ENCODE data around the gene POLR1D. TPM values are rescaled to one million over a fixed set of nuclear protein-coding genes. Genes with fewer than 3 reads are reported as not detected.
A peak's percentile ranks its signal among the peaks of the same experiment; 100 is the strongest.

POLR1D gene
- total RNA-seq, 4 donors from 2014 or later: 115 to 137 (median 133) TPM

DNA sequence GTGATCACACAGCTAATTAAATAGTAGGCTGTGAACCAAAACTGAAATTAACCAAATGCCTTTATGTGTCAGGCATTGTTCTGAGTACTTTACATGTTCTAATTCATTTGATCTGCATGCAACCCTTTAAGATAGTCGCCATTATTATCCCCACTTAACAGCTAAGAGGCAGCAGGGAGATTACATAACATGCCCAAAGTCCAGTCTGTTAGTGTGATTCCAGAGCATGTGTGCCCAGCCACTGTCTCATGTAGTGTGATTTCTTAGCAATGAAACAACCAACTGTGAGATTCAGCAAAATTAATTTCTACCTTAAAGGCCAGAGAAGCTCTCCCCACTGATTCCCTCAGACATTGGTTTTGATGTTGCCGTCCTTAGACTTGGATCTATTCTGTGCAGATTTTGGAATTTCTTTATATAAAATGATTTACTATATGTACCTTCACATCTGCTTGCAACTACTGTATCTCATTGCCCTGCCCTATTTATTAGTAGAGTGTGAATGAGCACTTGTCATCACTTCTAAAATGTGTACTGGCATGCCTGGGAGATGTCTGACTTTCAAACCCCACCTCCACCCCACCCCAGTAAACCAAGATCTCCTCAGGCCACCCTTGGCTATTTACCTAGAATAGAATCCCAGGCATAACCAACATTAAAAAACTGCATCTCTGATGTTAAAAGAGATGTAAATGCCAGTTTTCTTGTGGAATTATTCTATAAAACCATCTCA lies 41.2 kb downstream of the POLR1D start:
- TF ChIP-seq POLR2A (IDR thresholded peaks at IDR 0.05) (no peak), POLR2AphosphoS5 (IDR thresholded peaks at IDR 0.05) (no peak), EP300 (IDR thresholded peaks at IDR 0.05) (no peak)
- TF ChIP-seq, protein P1, sequence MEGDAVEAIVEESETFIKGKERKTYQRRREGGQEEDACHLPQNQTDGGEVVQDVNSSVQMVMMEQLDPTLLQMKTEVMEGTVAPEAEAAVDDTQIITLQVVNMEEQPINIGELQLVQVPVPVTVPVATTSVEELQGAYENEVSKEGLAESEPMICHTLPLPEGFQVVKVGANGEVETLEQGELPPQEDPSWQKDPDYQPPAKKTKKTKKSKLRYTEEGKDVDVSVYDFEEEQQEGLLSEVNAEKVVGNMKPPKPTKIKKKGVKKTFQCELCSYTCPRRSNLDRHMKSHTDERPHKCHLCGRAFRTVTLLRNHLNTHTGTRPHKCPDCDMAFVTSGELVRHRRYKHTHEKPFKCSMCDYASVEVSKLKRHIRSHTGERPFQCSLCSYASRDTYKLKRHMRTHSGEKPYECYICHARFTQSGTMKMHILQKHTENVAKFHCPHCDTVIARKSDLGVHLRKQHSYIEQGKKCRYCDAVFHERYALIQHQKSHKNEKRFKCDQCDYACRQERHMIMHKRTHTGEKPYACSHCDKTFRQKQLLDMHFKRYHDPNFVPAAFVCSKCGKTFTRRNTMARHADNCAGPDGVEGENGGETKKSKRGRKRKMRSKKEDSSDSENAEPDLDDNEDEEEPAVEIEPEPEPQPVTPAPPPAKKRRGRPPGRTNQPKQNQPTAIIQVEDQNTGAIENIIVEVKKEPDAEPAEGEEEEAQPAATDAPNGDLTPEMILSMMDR (IDR thresholded peaks at IDR 0.05): no peak
- Histone ChIP-seq H3K9me3 (no peaks in the 10 kb centered on the region), H3K4me1 (peaks cover 0 to 52% (median 2%) of the 10 kb centered on the region in 3 donors), H3K27me3 (no peaks in the 10 kb centered on the region), H3K4me3 (no peak overlapping the region), H3K27ac (no peak overlapping the region), H3K36me3 (peaks cover 0 to 24% of the 10 kb centered on the region in 2 donors)
- 83 to 94% methylated on average over 2 of the region's 2 CpGs for WGBS, 2 donors (ENCODE audit: low coverage in 1 of 2)
- ATAC-seq: no peak

DNA sequence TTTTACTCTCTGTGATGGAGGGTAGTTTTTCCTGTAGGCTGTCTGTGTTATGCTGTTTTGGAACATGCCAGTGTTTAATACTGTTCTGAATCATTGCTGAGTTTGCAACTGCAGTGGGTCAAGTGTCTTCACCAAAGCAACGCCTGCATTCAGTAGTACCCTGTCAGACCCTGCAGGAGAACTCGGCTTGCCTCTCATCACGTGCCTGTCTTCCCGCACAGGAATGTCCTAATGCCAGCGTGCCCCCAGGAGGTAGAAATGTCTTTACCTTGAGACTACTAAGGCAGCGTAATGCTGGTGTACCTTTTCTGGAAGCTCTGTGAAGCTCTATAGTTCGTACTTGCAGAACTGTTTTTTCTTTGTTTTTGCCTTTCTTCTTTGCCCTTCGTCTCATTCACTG lies 42.3 kb downstream of the POLR1D start:
- Histone ChIP-seq H3K4me1 (peaks cover 0 to 43% (median 2%) of the 10 kb centered on the region in 3 donors), H3K4me3 (no peak overlapping the region), H3K27me3 (no peaks in the 10 kb centered on the region), H3K36me3 (peaks cover 0 to 24% of the 10 kb centered on the region in 2 donors), H3K9me3 (no peaks in the 10 kb centered on the region), H3K27ac (no peak overlapping the region)
- TF ChIP-seq POLR2A (IDR thresholded peaks at IDR 0.05): no peak
- TF ChIP-seq, protein P1 (IDR thresholded peaks at IDR 0.05): no peak
- TF ChIP-seq POLR2AphosphoS5 (IDR thresholded peaks at IDR 0.05): no peak
- TF ChIP-seq EP300 (IDR thresholded peaks at IDR 0.05): no peak
- WGBS, 2 donors (ENCODE audit: low coverage in 1 of 2): 70 to 76% methylated on average over 8 of the region's 8 CpGs
- no peak for ATAC-seq

DNA sequence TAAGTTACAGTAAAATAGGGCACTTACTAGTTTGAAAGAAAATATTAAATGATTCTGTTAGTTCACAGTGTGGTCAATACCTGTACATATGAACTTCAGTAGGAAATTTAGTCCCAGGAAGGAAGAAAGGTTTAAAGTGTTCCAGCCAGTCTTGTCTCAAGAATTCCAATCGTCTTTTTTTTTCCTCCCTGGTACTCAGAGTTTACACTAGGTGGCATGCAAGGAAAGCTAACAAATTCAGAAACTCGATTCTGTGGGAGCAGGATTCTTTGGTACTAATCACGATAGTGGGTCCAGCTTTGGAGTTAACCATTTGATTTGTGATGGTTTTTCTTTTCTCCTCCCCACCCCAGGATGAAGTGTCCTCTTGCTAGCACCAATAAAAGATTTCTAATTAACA lies 43.6 kb downstream of the POLR1D start:
- Histone ChIP-seq H3K4me3 (no peak overlapping the region), H3K27ac (no peak overlapping the region), H3K9me3 (no peaks in the 10 kb centered on the region), H3K36me3 (peaks cover 0 to 24% of the 10 kb centered on the region in 2 donors), H3K4me1 (peaks cover 0 to 33% (median 2%) of the 10 kb centered on the region in 3 donors), H3K27me3 (no peaks in the 10 kb centered on the region)
- WGBS, 2 donors (ENCODE audit: low coverage in 1 of 2): 20 to 27% methylated on average over 3 of the region's 3 CpGs
- TF ChIP-seq, protein P1 (IDR thresholded peaks at IDR 0.05): peak in 2 of 4 experiments; percentile 7 to 32
- TF ChIP-seq POLR2A (IDR thresholded peaks at IDR 0.05): no peak
- no peak for ATAC-seq

DNA sequence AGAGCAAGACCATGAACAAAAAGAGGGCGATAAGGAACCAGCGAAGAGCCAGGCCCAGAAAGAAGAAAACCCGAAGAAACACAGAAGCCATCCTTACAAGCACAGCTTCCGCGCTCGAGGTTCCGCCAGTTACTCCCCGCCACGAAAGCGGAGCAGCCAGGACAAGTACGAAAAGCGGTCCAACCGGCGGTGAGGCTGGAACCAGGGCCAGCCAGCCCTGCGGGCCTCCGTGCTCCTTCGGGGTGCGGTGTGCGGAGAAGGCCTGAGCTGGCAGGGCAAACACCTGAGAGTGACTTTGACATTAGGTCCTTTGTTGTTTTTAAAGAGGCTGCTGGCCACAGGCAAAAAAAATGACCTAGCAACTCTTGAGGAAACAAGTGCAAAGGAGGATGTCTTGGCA lies 44.1 kb downstream of the POLR1D start:
- no peak for ATAC-seq
- TF ChIP-seq, protein P1 (IDR thresholded peaks at IDR 0.05): no peak
- TF ChIP-seq POLR2AphosphoS5 (IDR thresholded peaks at IDR 0.05) (no peak), POLR2A (IDR thresholded peaks at IDR 0.05) (no peak), EP300 (IDR thresholded peaks at IDR 0.05) (no peak)
- H3K4me3 ChIP-seq: no peak overlapping the region
- 83 to 95% methylated on average over 4 to 18 of the region's 19 CpGs for WGBS, 2 donors (ENCODE audit: low coverage in 1 of 2)
- no peaks in the 10 kb centered on the region for H3K27me3 ChIP-seq
- peaks cover 0 to 24% of the 10 kb centered on the region in 2 donors for H3K36me3 ChIP-seq
- no peaks in the 10 kb centered on the region for H3K9me3 ChIP-seq
- H3K4me1 ChIP-seq: peaks cover 0 to 33% (median 2%) of the 10 kb centered on the region in 3 donors
- no peak overlapping the region for H3K27ac ChIP-seq

DNA sequence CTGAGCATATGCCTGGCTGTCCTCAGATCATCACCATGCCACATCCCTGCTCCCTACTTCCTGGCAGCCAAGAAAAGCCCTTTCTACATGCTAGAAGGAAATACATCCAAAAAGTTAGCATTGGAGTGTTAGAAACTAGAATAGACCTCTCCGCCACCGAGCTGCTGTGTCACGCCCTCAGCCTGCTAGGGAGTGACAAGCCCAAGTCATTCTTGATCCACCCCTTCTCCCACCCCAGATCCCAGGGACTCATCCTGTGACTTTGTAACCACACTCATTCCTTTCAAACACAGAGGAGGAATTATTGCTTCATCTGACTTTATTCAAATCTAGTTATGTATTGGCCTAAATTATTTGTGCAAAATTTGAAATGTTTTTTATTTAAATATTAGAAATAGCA lies 45.3 kb downstream of the POLR1D start:
- H3K36me3 ChIP-seq: peaks cover 0 to 24% of the 10 kb centered on the region in 2 donors
- TF ChIP-seq POLR2AphosphoS5 (IDR thresholded peaks at IDR 0.05): no peak
- TF ChIP-seq POLR2A (IDR thresholded peaks at IDR 0.05): no peak
- TF ChIP-seq, protein P1 (IDR thresholded peaks at IDR 0.05): no peak
- no peak for TF ChIP-seq EP300 (IDR thresholded peaks at IDR 0.05)
- no peak overlapping the region for H3K27ac ChIP-seq
- no peaks in the 10 kb centered on the region for H3K27me3 ChIP-seq
- no peaks in the 10 kb centered on the region for H3K9me3 ChIP-seq
- no peak for ATAC-seq
- H3K4me1 ChIP-seq: peaks cover 0 to 22% (median 2%) of the 10 kb centered on the region in 3 donors
- 83% methylated on average over 3 of the region's 3 CpGs; no CpG with 5 or more reads in 1 of the 2 donors for WGBS, 2 donors (ENCODE audit: low coverage in 1 of 2)
- H3K4me3 ChIP-seq: no peak overlapping the region
